ENCODE results near the gene GDPD1. TPM values are rescaled to one million over a fixed set of nuclear protein-coding genes. Genes with fewer than 3 reads are reported as not detected.
"Not testable (repeated sequence)": the region's sequence is repeated elsewhere in the genome, so short reads cannot be mapped to it uniquely, and the experiment has no call there.

GDPD1 gene
- total RNA-seq, 1 donor from 2014 or later = 1.6 TPM

GRCh38 chr17:59190806-59191205 is 29.5 kb upstream of the GDPD1 start:
- Histone ChIP-seq H3K4me1 (ENCODE audit: control insufficient read depth in 3 of 3, insufficient read depth in 3 of 3, low read length in 3 of 3) (no peaks in the 10 kb centered on the region), H3K36me3 (ENCODE audit: control insufficient read depth in 3 of 3, insufficient read depth in 3 of 3, low read length in 3 of 3) (no peaks in the 10 kb centered on the region), H3K9me3 (ENCODE audit: control insufficient read depth in 3 of 3, low read length in 3 of 3) (no peaks in the 10 kb centered on the region), H3K4me3 (ENCODE audit: low read length in 3 of 3) (no peak overlapping the region), H3K9ac (ENCODE audit: low read depth in 1 of 3, low read length in 3 of 3) (no peak overlapping the region), H3K27ac (ENCODE audit: low read depth, low read length) (no peak overlapping the region), H3K27me3 (ENCODE audit: control insufficient read depth in 3 of 3, insufficient read depth in 3 of 3, low read length in 3 of 3) (no peaks in the 10 kb centered on the region)

- Histone ChIP-seq H3K4me3 (ENCODE audit: low read length in 3 of 3) (no peak overlapping the region), H3K27ac (ENCODE audit: low read depth, low read length) (no peak overlapping the region), H3K9ac (ENCODE audit: low read depth in 1 of 3, low read length in 3 of 3) (no peak overlapping the region), H3K4me1 (ENCODE audit: control insufficient read depth in 3 of 3, insufficient read depth in 3 of 3, low read length in 3 of 3) (no peaks in the 10 kb centered on the region), H3K9me3 (ENCODE audit: control insufficient read depth in 3 of 3, low read length in 3 of 3) (no peaks in the 10 kb centered on the region), H3K27me3 (ENCODE audit: control insufficient read depth in 3 of 3, insufficient read depth in 3 of 3, low read length in 3 of 3) (no peaks in the 10 kb centered on the region), H3K36me3 (ENCODE audit: control insufficient read depth in 3 of 3, insufficient read depth in 3 of 3, low read length in 3 of 3) (no peaks in the 10 kb centered on the region)
Observed at GRCh38 chr17:59193336-59193862, 26.9 kb upstream of the GDPD1 start.

GRCh38 chr17:59199398-59199797 is 20.9 kb upstream of the GDPD1 start:
- Histone ChIP-seq H3K27ac (ENCODE audit: low read depth, low read length) (no peak overlapping the region), H3K36me3 (ENCODE audit: control insufficient read depth in 3 of 3, insufficient read depth in 3 of 3, low read length in 3 of 3) (no peaks in the 10 kb centered on the region), H3K4me1 (ENCODE audit: control insufficient read depth in 3 of 3, insufficient read depth in 3 of 3, low read length in 3 of 3) (no peaks in the 10 kb centered on the region), H3K9ac (ENCODE audit: low read depth in 1 of 3, low read length in 3 of 3) (no peak overlapping the region), H3K9me3 (ENCODE audit: control insufficient read depth in 3 of 3, low read length in 3 of 3) (no peaks in the 10 kb centered on the region), H3K27me3 (ENCODE audit: control insufficient read depth in 3 of 3, insufficient read depth in 3 of 3, low read length in 3 of 3) (no peaks in the 10 kb centered on the region), H3K4me3 (ENCODE audit: low read length in 3 of 3) (no peak overlapping the region)

- H3K4me1 ChIP-seq (ENCODE audit: control insufficient read depth in 3 of 3, insufficient read depth in 3 of 3, low read length in 3 of 3) = no peaks in the 10 kb centered on the region
- no peaks in the 10 kb centered on the region for H3K36me3 ChIP-seq (ENCODE audit: control insufficient read depth in 3 of 3, insufficient read depth in 3 of 3, low read length in 3 of 3)
- no peak overlapping the region for H3K4me3 ChIP-seq (ENCODE audit: low read length in 3 of 3)
- H3K9me3 ChIP-seq (ENCODE audit: control insufficient read depth in 3 of 3, low read length in 3 of 3) = no peaks in the 10 kb centered on the region
- no peak overlapping the region for H3K9ac ChIP-seq (ENCODE audit: low read depth in 1 of 3, low read length in 3 of 3)
- H3K27me3 ChIP-seq (ENCODE audit: control insufficient read depth in 3 of 3, insufficient read depth in 3 of 3, low read length in 3 of 3) = no peaks in the 10 kb centered on the region
- no peak overlapping the region for H3K27ac ChIP-seq (ENCODE audit: low read depth, low read length)
Observed at GRCh38 chr17:59202320-59202719, 18.0 kb upstream of the GDPD1 start.

GRCh38 chr17:59219370-59219769 is 941 bp upstream of the GDPD1 start:
- H3K9ac ChIP-seq (ENCODE audit: low read depth in 1 of 3, low read length in 3 of 3) = no peak overlapping the region
- H3K4me1 ChIP-seq (ENCODE audit: control insufficient read depth in 3 of 3, insufficient read depth in 3 of 3, low read length in 3 of 3) = peaks cover 0 to 8% (median 8%) of the 10 kb centered on the region in 3 donors
- H3K4me3 ChIP-seq (ENCODE audit: low read length in 3 of 3) = no peak overlapping the region
- H3K9me3 ChIP-seq (ENCODE audit: control insufficient read depth in 3 of 3, low read length in 3 of 3) = no peaks in the 10 kb centered on the region
- no peak overlapping the region for H3K27ac ChIP-seq (ENCODE audit: low read depth, low read length)
- peaks cover 4 to 6% (median 6%) of the 10 kb centered on the region in 3 donors for H3K36me3 ChIP-seq (ENCODE audit: control insufficient read depth in 3 of 3, insufficient read depth in 3 of 3, low read length in 3 of 3)
- H3K27me3 ChIP-seq (ENCODE audit: control insufficient read depth in 3 of 3, insufficient read depth in 3 of 3, low read length in 3 of 3) = no peaks in the 10 kb centered on the region

GRCh38 chr17:59219992-59220327 is 351 bp upstream of the GDPD1 start:
- Histone ChIP-seq H3K9ac (ENCODE audit: low read depth in 1 of 3, low read length in 3 of 3) (peak overlapping the region in 2 of 3 donors; percentile 78 to 79), H3K4me1 (ENCODE audit: control insufficient read depth in 3 of 3, insufficient read depth in 3 of 3, low read length in 3 of 3) (peaks cover 0 to 8% (median 8%) of the 10 kb centered on the region in 3 donors), H3K27me3 (ENCODE audit: control insufficient read depth in 3 of 3, insufficient read depth in 3 of 3, low read length in 3 of 3) (no peaks in the 10 kb centered on the region), H3K27ac (ENCODE audit: low read depth, low read length) (no peak overlapping the region), H3K36me3 (ENCODE audit: control insufficient read depth in 3 of 3, insufficient read depth in 3 of 3, low read length in 3 of 3) (peaks cover 0 to under 1% (median 0%) of the 10 kb centered on the region in 3 donors), H3K9me3 (ENCODE audit: control insufficient read depth in 3 of 3, low read length in 3 of 3) (no peaks in the 10 kb centered on the region), H3K4me3 (ENCODE audit: low read length in 3 of 3) (peak overlapping the region; percentile 94 to 96 (median 95))

- H3K9me3 ChIP-seq (ENCODE audit: control insufficient read depth in 3 of 3, low read length in 3 of 3) = no peaks in the 10 kb centered on the region
- no peaks in the 10 kb centered on the region for H3K36me3 ChIP-seq (ENCODE audit: control insufficient read depth in 3 of 3, insufficient read depth in 3 of 3, low read length in 3 of 3)
- H3K4me1 ChIP-seq (ENCODE audit: control insufficient read depth in 3 of 3, insufficient read depth in 3 of 3, low read length in 3 of 3) = peaks cover 0 to 8% (median 8%) of the 10 kb centered on the region in 3 donors
- no peaks in the 10 kb centered on the region for H3K27me3 ChIP-seq (ENCODE audit: control insufficient read depth in 3 of 3, insufficient read depth in 3 of 3, low read length in 3 of 3)
- H3K9ac ChIP-seq (ENCODE audit: low read depth in 1 of 3, low read length in 3 of 3) = peak overlapping the region; percentile 93 to 96 (median 94)
- H3K4me3 ChIP-seq (ENCODE audit: low read length in 3 of 3) = peak overlapping the region; percentile 94 to 96 (median 95)
- H3K27ac ChIP-seq (ENCODE audit: low read depth, low read length) = peak overlapping the region; percentile 41
Observed at GRCh38 chr17:59221159-59221847, 992 bp downstream of the GDPD1 start.

- H3K27ac ChIP-seq (ENCODE audit: low read depth, low read length) = no peak overlapping the region
- no peaks in the 10 kb centered on the region for H3K9me3 ChIP-seq (ENCODE audit: control insufficient read depth in 3 of 3, low read length in 3 of 3)
- H3K4me1 ChIP-seq (ENCODE audit: control insufficient read depth in 3 of 3, insufficient read depth in 3 of 3, low read length in 3 of 3) = peaks cover 0 to 8% (median 8%) of the 10 kb centered on the region in 3 donors
- no peaks in the 10 kb centered on the region for H3K27me3 ChIP-seq (ENCODE audit: control insufficient read depth in 3 of 3, insufficient read depth in 3 of 3, low read length in 3 of 3)
- no peak overlapping the region for H3K4me3 ChIP-seq (ENCODE audit: low read length in 3 of 3)
- H3K9ac ChIP-seq (ENCODE audit: low read depth in 1 of 3, low read length in 3 of 3) = no peak overlapping the region
- H3K36me3 ChIP-seq (ENCODE audit: control insufficient read depth in 3 of 3, insufficient read depth in 3 of 3, low read length in 3 of 3) = no peaks in the 10 kb centered on the region
Observed at GRCh38 chr17:59223813-59224212, 3.5 kb downstream of the GDPD1 start.

- not testable (repeated sequence) for H3K9me3 ChIP-seq (ENCODE audit: control insufficient read depth in 3 of 3, low read length in 3 of 3); H3K27ac ChIP-seq (ENCODE audit: low read depth, low read length); H3K36me3 ChIP-seq (ENCODE audit: control insufficient read depth in 3 of 3, insufficient read depth in 3 of 3, low read length in 3 of 3); H3K4me1 ChIP-seq (ENCODE audit: control insufficient read depth in 3 of 3, insufficient read depth in 3 of 3, low read length in 3 of 3); H3K4me3 ChIP-seq (ENCODE audit: low read length in 3 of 3); H3K9ac ChIP-seq (ENCODE audit: low read depth in 1 of 3, low read length in 3 of 3); H3K27me3 ChIP-seq (ENCODE audit: control insufficient read depth in 3 of 3, insufficient read depth in 3 of 3, low read length in 3 of 3)
Observed at GRCh38 chr17:59228588-59228987, 8.3 kb downstream of the GDPD1 start.

- Histone ChIP-seq H3K4me1 (ENCODE audit: control insufficient read depth in 3 of 3, insufficient read depth in 3 of 3, low read length in 3 of 3) (no peaks in the 10 kb centered on the region), H3K9me3 (ENCODE audit: control insufficient read depth in 3 of 3, low read length in 3 of 3) (no peaks in the 10 kb centered on the region), H3K27me3 (ENCODE audit: control insufficient read depth in 3 of 3, insufficient read depth in 3 of 3, low read length in 3 of 3) (no peaks in the 10 kb centered on the region), H3K4me3 (ENCODE audit: low read length in 3 of 3) (no peak overlapping the region), H3K9ac (ENCODE audit: low read depth in 1 of 3, low read length in 3 of 3) (no peak overlapping the region), H3K36me3 (ENCODE audit: control insufficient read depth in 3 of 3, insufficient read depth in 3 of 3, low read length in 3 of 3) (no peaks in the 10 kb centered on the region), H3K27ac (ENCODE audit: low read depth, low read length) (no peak overlapping the region)
Observed at GRCh38 chr17:59230764-59231163, 10.5 kb downstream of the GDPD1 start.

Data from skeletal muscle tissue (tissue), 4 donors.